H1 (cell line): ENCODE results near the gene MAPK8IP3. TPM values are rescaled to one million over a fixed set of nuclear protein-coding genes. Genes with fewer than 3 reads are reported as not detected.

Experiments
- CTCF ChIP-seq, 3 experiments: IDR thresholded peaks; 1 replicate in 2 of 3; 2 replicates in 1 of 3; pipeline versions ENCODE4 v1.5.1 to v1.6.1; 2011; ENCODE audit warnings: low read length in 3 of 3, mild to moderate bottlenecking in 3 of 3, inconsistent platforms in 2 of 3, low read depth in 1 of 3, moderate library complexity in 1 of 3; ENCODE audit not compliant: insufficient read depth in 1 of 3; ENCODE audit errors: control extremely low read depth in 1 of 3
- MAFK ChIP-seq: IDR thresholded peaks from 2 replicates; pipeline ENCODE4 v1.6.1; 2012; ENCODE audit warnings: low read depth, mild to moderate bottlenecking, improper control_type of control experiment, low read length
- ZNF274 ChIP-seq: IDR thresholded peaks from 2 replicates; pipeline ENCODE4 v1.7.0; 2012; ENCODE audit warnings: low read length, borderline replicate concordance; ENCODE audit errors: extremely low read depth
- polyA plus RNA-seq, 7 experiments: library from polyadenylated mRNA; depleted of rRNA in 3 of 7; stranded (reverse) in 5 of 7; unstranded in 2 of 7; fragments of >200 nt in 5 of 7; fragments of 200-250 nt in 2 of 7; gene quantifications; 1 replicate in 5 of 7; 2 replicates in 1 of 7; 4 replicates in 1 of 7; pipeline versions ENCODE4 v1.2.1 to v1.2.3, GENCODE V29; 2011 to 2013; ENCODE audit warnings: missing spikeins in 2 of 7, mixed read lengths in 2 of 7
- total RNA-seq: library from RNA; stranded (reverse); fragmentation: NEBNext Ultra II Directional; extraction: Animal tissue kit (Norgen Biotek cat#: 25700); gene quantifications from 2 replicates; pipeline ENCODE4 v1.2.1, GENCODE V29; 2021

MAPK8IP3 gene
- total and polyA plus RNA-seq, 2 of the 8 experiments (the other 6 are each of a cell fraction or from before 2014, with no cell fraction given): 16.9 to 43.4 TPM

GRCh38 chr16:1662543-1662942 is 43.5 kb upstream of the MAPK8IP3 start (continued):
- TF ChIP-seq CTCF (IDR thresholded peaks at IDR 0.05; ENCODE audit: control extremely low read depth in 1 of 3, insufficient read depth in 1 of 3, low read depth in 1 of 3, low read length in 3 of 3) (no peak), MAFK (no peak), ZNF274 (no peak)
